IPS-20b (cell line): ENCODE results near the gene PGAP1.

Source experiments
- H3K27ac ChIP-seq: one replicate; pipeline ENCODE4 v1.5.1; 2013; ENCODE audit warnings: low read length
- H3K27me3 ChIP-seq: 2 replicates; pipeline ENCODE4 v1.6.1; 2013; ENCODE audit warnings: mild to moderate bottlenecking, low read length, inconsistent platforms; ENCODE audit not compliant: insufficient read depth
- H3K36me3 ChIP-seq: 2 replicates; pipeline ENCODE4 v1.6.1; 2013; ENCODE audit warnings: low read depth, mild to moderate bottlenecking, inconsistent platforms, low read length, moderate library complexity; ENCODE audit not compliant: insufficient read depth
- H3K4me1 ChIP-seq: 2 replicates; pipeline ENCODE4 v1.6.1; 2013; ENCODE audit warnings: mild to moderate bottlenecking, control low read depth, inconsistent platforms, low read length, moderate library complexity; ENCODE audit not compliant: insufficient read depth
- H3K4me3 ChIP-seq: 2 replicates; pipeline ENCODE4 v1.5.1; 2013; ENCODE audit warnings: mild to moderate bottlenecking, low read length, inconsistent platforms
- H3K9ac ChIP-seq: 2 replicates; pipeline ENCODE4 v1.6.1; 2013; ENCODE audit warnings: low read depth, mild to moderate bottlenecking, inconsistent platforms, low read length, moderate library complexity
- H3K9me3 ChIP-seq: 2 replicates; pipeline ENCODE4 v1.6.1; 2013; ENCODE audit warnings: mild to moderate bottlenecking, low read depth, low read length, inconsistent platforms; ENCODE audit not compliant: insufficient read depth

The PGAP1 gene

GRCh38 chr2:196926562-196927375 is at the start of gene PGAP1:
Gene PGAP1, minus strand, starts transcription at chr2:196926707. Its CDS starts 91 bp downstream, at chr2:196926616.
- H3K36me3 ChIP-seq = no peaks in the 10 kb centered on the region
- H3K9ac ChIP-seq = peak within 1 kb of the TSS; percentile 96
- H3K27ac ChIP-seq = peak within 1 kb of the TSS; percentile 61
- peak within 1 kb of the TSS; percentile 100 for H3K4me3 ChIP-seq
- no peaks in the 10 kb centered on the region for H3K27me3 ChIP-seq
- peaks cover 13% of the 10 kb centered on the region; the same call in 1 of the 2 replicates for H3K4me1 ChIP-seq
- H3K9me3 ChIP-seq = no peaks in the 10 kb centered on the region

- no peak overlapping the region for H3K9ac ChIP-seq
- H3K4me3 ChIP-seq = no peak overlapping the region
- no peaks in the 10 kb centered on the region for H3K36me3 ChIP-seq
- no peaks in the 10 kb centered on the region for H3K27me3 ChIP-seq
- no peaks in the 10 kb centered on the region; the same call in 1 of the 2 replicates for H3K4me1 ChIP-seq
- H3K27ac ChIP-seq = no peak overlapping the region
- no peaks in the 10 kb centered on the region for H3K9me3 ChIP-seq
These were observed 48.5 kb upstream of the PGAP1 start for GRCh38 chr2:196974970-196975369.

- H3K4me3 ChIP-seq = 0 out of 2 replicates have a peak overlapping the region, but pooled peaks have one; percentile 4
- H3K36me3 ChIP-seq = no peaks in the 10 kb centered on the region
- no peaks in the 10 kb centered on the region for H3K27me3 ChIP-seq
- no peak overlapping the region for H3K27ac ChIP-seq
- H3K9ac ChIP-seq = peak overlapping the region; percentile 28; the same call in 1 of the 2 replicates
- peaks cover 12% of the 10 kb centered on the region; the same call in 1 of the 2 replicates for H3K9me3 ChIP-seq
- peaks cover 3% of the 10 kb centered on the region for H3K4me1 ChIP-seq
These were observed 45.2 kb upstream of the PGAP1 start for GRCh38 chr2:196971574-196972279.

GRCh38 chr2:196970099-196970498 is 43.6 kb upstream of the PGAP1 start:
- Histone ChIP-seq H3K9me3 (peaks cover 12% of the 10 kb centered on the region; the same call in 1 of the 2 replicates), H3K4me3 (no peak overlapping the region), H3K9ac (no peak overlapping the region), H3K36me3 (no peaks in the 10 kb centered on the region), H3K4me1 (peaks cover 15% of the 10 kb centered on the region), H3K27ac (no peak overlapping the region), H3K27me3 (no peaks in the 10 kb centered on the region)

GRCh38 chr2:196968516-196968915 is 42.0 kb upstream of the PGAP1 start:
- H3K36me3 ChIP-seq = no peaks in the 10 kb centered on the region
- H3K9me3 ChIP-seq = peaks cover 12% of the 10 kb centered on the region; the same call in 1 of the 2 replicates
- H3K27me3 ChIP-seq = no peaks in the 10 kb centered on the region
- no peak overlapping the region for H3K27ac ChIP-seq
- H3K9ac ChIP-seq = no peak overlapping the region
- H3K4me3 ChIP-seq = no peak overlapping the region
- H3K4me1 ChIP-seq = peaks cover 15% of the 10 kb centered on the region

GRCh38 chr2:196967775-196968174 is 41.3 kb upstream of the PGAP1 start:
- H3K36me3 ChIP-seq = no peaks in the 10 kb centered on the region
- H3K9ac ChIP-seq = no peak overlapping the region
- H3K4me1 ChIP-seq = peaks cover 15% of the 10 kb centered on the region
- peaks cover 12% of the 10 kb centered on the region; the same call in 1 of the 2 replicates for H3K9me3 ChIP-seq
- H3K27ac ChIP-seq = no peak overlapping the region
- H3K4me3 ChIP-seq = no peak overlapping the region
- no peaks in the 10 kb centered on the region for H3K27me3 ChIP-seq

GRCh38 chr2:196967116-196967515 is 40.6 kb upstream of the PGAP1 start:
- Histone ChIP-seq H3K4me1 (peaks cover 15% of the 10 kb centered on the region), H3K4me3 (peak overlapping the region; percentile 20; the same call in 1 of the 2 replicates), H3K27ac (no peak overlapping the region), H3K9ac (peak overlapping the region; percentile 10; the same call in 1 of the 2 replicates), H3K27me3 (no peaks in the 10 kb centered on the region), H3K36me3 (no peaks in the 10 kb centered on the region), H3K9me3 (peaks cover 12% of the 10 kb centered on the region; the same call in 1 of the 2 replicates)

GRCh38 chr2:196966061-196966460 is 39.6 kb upstream of the PGAP1 start:
- Histone ChIP-seq H3K27me3 (no peaks in the 10 kb centered on the region), H3K27ac (no peak overlapping the region), H3K9me3 (peaks cover 12% of the 10 kb centered on the region; the same call in 1 of the 2 replicates), H3K4me3 (no peak overlapping the region), H3K4me1 (peaks cover 15% of the 10 kb centered on the region), H3K9ac (no peak overlapping the region), H3K36me3 (no peaks in the 10 kb centered on the region)

GRCh38 chr2:196965651-196966050 is 39.1 kb upstream of the PGAP1 start:
- Histone ChIP-seq H3K9me3 (peaks cover 12% of the 10 kb centered on the region; the same call in 1 of the 2 replicates), H3K4me1 (peaks cover 15% of the 10 kb centered on the region), H3K36me3 (no peaks in the 10 kb centered on the region), H3K27me3 (no peaks in the 10 kb centered on the region), H3K27ac (no peak overlapping the region), H3K4me3 (no peak overlapping the region), H3K9ac (no peak overlapping the region)

- H3K36me3 ChIP-seq = no peaks in the 10 kb centered on the region
- no peaks in the 10 kb centered on the region for H3K27me3 ChIP-seq
- peaks cover 12% of the 10 kb centered on the region; the same call in 1 of the 2 replicates for H3K9me3 ChIP-seq
- H3K4me3 ChIP-seq = no peak overlapping the region
- H3K9ac ChIP-seq = no peak overlapping the region
- peaks cover 15% of the 10 kb centered on the region for H3K4me1 ChIP-seq
- H3K27ac ChIP-seq = no peak overlapping the region
These were observed 37.5 kb upstream of the PGAP1 start for GRCh38 chr2:196963961-196964360.

GRCh38 chr2:196963043-196963442 is 36.5 kb upstream of the PGAP1 start:
- no peaks in the 10 kb centered on the region for H3K36me3 ChIP-seq
- H3K4me1 ChIP-seq = peaks cover 16% of the 10 kb centered on the region
- H3K9me3 ChIP-seq = peaks cover 7% of the 10 kb centered on the region; the same call in 1 of the 2 replicates
- no peak overlapping the region for H3K27ac ChIP-seq
- no peaks in the 10 kb centered on the region for H3K27me3 ChIP-seq
- no peak overlapping the region for H3K9ac ChIP-seq
- no peak overlapping the region for H3K4me3 ChIP-seq
